HG03442 (cell line): Measurements from ENCODE around the gene ZNF775.

Experiments
- ATAC-seq: cut with Tn5 transposase; IDR thresholded peaks from one replicate; pipeline ENCODE4 v1.9.1; 2021; ENCODE audit warnings: mild to moderate bottlenecking, moderate library complexity; ENCODE audit not compliant: unreplicated experiment

Gene ZNF775

DNA sequence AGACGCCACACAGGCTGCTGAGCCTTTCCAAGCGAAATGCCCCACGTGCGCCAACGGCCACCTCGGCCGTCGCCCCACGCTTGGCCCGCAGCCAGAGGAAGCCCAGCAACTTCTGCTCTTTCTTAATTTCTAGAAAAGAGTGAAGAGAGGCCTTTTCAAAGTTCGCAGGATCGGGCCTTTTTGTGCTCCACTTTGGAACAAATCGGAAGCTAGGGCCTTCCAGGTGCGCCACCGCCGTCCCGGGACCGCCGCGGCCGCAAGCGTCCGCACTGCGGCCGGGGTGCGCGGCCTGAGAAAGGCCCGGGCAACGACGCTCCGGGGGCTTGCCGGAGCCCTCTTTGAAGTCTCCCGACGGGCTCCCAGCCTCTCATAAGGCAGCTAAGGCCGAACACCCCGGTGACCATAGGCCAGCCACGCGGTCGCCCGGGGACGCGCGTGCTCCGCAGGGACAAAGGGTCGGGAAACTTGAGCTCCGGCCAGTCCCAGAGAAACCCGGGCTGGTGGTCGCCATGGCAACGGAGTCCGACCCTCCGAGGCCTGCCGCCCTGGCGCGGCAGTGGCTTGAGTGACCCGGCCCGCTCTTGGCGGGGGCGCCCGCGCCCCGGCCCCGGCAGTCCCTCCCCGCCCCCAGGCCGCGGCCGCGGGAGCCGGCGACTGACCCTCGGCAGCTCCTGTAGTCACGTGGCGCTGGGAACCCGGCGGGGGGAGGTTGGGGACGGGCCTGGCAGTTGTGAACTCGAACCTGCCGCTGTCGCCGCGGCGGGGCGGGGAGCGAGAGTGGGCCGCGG, 10.8 kb upstream of the ZNF775 start, which contains the start of gene REPIN1:
TSS of gene REPIN1 (plus strand) at position 727 of the 788 bp plus-strand sequence. CDS start 890 bp downstream, outside the sequence.
- ATAC-seq, result peak; percentile 45

DNA sequence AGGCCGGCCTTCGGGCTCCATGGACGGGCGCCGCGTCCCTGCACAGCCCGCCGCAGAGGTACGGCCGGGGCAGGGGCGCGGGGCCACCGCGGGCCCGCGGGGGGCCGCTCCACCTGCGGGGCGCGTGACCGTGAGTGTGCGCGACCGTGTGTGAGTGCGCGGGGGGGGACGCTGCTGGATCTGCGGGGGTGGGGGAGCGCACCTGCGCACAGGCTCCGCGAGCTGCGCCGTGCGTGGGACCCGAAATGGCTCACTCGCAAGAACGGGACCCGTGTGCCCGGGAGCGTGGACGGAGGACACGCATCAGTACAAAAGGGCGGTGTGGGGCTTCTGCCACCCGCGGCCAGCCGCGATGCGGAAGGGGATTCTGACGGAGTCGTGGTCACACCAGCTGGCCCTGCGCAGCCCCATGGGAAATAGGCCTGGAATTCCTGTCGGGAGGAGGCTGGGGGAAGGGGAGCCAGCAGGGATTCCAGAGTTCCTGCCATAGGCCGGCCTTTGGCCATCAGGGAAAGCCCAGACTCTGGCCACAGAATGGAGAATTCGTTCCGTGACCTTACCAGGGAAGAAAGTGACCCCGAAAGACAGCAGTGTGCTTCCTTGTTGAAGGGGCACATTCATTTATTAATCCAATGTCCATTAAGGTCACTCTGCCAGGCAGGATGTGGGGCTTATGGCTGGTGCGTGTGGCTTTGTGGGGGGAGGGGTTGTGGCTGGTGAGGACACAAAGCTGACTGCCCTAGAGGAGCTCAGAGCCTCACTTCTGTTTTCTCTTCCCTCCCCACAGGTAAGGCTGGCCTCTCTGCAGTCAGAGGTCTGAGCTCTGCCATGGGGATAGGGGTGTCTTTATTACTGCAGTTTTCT, 10.0 kb upstream of the ZNF775 start:
- ATAC-seq, result peak; percentile 38

DNA sequence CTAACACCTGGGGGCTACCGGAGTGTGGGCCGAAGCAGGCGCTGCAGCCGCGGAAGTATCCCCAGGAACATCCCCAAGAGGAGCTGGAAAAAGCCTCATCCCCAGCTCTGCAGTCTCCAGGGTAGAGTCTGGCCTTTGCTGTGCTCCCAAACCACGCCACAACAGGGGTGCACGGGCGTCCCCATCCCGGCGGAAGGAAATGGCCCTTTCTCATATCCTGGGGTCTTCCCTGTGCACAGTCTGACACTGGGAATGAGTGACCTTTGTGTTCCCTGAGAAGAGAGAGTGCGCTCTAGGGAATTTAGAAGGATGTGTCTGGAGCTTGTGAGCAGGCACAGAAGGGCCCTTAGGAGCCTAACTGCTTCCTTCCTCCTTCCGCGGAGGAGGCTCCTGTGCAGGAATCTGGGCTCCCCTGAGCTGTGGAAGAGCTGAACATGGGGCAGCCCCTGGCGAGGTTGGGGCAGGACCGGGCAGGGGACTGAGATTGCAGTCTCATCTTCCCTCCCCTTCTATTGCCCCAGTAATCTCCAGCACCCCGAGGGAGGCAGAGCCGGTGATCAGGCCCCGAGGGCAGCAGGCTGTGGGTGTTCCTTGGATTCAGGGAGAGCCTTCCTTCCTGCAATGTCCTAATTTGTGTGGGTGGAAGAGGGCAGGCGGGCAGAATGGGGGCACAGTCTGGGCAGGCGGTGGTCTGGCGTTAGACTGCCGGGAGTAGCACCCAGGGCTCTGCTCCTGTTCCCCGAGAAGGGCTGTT, 9.2 kb upstream of the ZNF775 start:
- ATAC-seq, result no peak

DNA sequence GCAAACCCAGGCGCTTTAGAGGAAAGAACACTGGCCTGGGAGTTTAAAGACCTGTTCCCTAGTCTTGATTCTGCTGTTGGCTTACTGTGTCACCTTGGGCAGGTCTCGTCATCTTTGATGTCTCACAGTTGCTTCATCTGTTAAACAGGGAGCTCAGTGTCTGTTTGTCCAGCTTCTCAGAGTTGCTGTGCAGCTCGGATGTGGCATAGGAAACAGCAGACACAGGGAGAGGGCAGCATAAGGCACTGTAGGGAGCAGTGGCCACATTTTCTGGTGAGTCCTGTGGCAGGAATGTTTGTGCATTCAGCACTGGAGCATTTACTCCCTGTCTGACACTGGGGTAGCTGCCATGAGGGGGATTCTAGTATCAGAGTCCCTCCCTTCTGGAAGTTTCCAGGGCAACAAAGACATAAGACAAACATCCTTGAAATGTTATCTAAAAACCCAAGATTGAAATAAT, 8.5 kb upstream of the ZNF775 start:
- no peak for ATAC-seq

DNA sequence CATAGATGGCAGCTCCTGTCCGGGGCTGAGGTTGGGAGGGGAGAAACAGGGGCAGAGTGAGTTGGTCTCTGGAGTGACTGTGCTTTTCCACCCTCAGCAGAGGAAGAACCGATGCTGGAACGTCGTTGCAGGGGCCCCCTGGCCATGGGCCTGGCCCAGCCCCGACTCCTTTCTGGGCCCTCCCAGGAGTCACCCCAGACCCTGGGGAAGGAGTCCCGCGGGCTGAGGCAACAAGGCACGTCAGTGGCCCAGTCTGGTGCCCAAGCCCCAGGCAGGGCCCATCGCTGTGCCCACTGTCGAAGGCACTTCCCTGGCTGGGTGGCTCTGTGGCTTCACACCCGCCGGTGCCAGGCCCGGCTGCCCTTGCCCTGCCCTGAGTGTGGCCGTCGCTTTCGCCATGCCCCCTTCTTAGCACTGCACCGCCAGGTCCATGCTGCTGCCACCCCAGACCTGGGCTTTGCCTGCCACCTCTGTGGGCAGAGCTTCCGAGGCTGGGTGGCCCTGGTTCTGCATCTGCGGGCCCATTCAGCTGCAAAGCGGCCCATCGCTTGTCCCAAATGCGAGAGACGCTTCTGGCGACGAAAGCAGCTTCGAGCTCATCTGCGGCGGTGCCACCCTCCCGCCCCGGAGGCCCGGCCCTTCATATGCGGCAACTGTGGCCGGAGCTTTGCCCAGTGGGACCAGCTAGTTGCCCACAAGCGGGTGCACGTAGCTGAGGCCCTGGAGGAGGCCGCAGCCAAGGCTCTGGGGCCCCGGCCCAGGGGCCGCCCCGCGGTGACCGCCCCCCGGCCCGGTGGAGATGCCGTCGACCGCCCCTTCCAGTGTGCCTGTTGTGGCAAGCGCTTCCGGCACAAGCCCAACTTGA, 7.8 kb upstream of the ZNF775 start:
- ATAC-seq, result no peak

DNA sequence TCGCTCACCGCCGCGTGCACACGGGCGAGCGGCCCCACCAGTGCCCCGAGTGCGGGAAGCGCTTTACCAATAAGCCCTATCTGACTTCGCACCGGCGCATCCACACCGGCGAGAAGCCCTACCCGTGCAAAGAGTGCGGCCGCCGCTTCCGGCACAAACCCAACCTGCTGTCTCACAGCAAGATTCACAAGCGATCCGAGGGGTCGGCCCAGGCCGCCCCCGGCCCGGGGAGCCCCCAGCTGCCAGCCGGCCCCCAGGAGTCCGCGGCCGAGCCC, 7.2 kb upstream of the ZNF775 start:
- ATAC-seq, result no peak

DNA sequence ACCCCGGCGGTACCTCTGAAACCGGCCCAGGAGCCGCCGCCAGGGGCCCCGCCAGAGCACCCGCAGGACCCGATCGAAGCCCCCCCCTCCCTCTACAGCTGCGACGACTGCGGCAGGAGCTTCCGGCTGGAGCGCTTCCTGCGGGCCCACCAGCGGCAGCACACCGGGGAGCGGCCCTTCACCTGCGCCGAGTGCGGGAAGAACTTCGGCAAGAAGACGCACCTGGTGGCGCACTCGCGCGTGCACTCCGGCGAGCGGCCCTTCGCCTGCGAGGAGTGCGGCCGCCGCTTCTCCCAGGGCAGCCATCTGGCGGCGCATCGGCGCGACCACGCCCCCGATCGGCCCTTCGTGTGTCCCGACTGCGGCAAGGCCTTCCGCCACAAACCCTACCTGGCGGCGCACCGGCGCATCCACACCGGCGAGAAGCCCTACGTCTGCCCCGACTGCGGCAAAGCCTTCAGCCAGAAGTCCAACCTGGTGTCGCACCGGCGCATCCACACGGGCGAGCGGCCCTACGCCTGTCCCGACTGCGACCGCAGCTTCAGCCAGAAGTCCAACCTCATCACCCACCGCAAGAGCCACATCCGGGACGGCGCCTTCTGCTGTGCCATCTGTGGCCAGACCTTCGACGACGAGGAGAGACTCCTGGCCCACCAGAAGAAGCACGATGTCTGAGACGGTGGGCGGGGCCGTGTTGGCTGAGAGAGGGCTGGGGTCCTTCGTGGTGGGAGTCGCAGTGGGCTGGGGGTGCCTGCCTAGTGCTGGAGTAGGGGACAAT, 6.7 kb upstream of the ZNF775 start:
- ATAC-seq, result no peak

DNA sequence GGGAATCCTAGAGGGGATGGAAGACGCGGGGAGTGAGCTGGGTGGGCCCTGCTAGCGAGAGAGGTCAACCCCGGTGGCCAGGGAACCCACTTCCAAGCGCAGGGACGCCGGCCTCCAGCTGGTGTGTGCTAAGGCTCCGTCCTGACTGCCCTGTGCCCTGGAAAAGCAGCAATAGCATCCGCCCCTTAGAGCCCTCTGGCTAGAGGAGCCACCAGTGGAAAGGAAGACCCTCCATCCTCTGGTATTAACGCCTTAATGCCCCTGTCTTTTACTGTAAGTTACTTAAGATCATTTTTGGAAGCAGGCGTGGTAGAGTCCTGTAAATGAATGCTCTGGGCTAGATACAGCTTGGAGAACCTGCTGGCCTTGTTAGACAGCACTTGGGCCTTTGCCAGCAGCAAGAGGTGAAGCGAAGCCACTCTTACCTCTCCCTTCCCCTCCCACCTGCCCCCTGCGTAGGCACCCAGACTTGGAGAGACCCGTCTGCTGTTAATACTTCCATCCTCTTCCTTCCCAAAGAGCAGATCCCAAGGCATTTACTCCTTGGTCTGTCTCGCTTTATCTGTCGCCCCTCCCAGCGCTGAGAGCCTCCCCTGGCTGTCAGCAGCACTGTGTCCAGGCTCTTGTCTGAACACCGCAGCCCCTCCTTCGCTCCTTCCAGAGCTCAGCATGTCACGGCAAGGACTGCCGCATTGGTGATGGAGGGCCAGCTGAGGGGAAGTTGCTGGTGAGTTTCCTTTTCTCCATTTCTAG, 5.9 kb upstream of the ZNF775 start:
- ATAC-seq, result no peak

DNA sequence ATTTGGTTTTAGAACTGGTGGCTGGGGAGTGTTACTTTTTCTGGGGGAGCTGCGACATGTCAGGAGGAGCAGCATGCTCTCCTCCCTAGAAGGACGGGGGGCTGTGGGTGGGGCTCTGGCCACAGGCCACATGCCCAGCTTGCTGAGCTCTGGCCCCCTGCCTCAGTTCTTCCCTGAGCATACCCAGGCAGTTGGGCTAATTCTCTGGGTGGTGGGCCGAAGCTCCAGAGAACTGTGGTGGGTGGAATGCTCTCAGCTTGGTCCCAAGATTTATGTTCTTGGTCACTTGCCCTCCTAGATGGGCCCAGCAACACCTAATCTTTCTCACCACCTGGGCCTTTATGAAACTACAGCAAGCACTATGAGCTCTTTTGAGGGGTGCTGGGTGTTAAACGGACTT, 5.1 kb upstream of the ZNF775 start:
- no peak for ATAC-seq

DNA sequence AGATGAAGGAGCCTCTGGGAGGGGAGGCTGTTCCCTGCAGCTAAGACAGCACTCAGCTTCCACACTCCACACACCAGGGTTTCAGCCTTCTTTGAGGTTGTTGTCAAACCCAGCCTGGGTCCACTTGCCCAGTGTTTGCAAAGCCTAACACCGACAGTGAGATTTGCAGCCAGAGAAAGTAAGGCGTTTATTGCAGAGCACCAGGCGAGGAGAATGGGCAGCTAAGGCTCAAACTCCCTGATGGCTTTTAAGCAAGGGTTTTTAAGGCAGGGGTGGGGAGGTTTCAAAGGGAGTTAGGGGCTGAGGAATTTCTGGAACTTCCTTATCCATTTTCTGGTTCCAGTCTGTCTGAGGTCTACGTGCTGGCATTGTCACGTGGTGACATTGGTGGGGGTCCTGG, 4.7 kb upstream of the ZNF775 start:
- no peak for ATAC-seq

DNA sequence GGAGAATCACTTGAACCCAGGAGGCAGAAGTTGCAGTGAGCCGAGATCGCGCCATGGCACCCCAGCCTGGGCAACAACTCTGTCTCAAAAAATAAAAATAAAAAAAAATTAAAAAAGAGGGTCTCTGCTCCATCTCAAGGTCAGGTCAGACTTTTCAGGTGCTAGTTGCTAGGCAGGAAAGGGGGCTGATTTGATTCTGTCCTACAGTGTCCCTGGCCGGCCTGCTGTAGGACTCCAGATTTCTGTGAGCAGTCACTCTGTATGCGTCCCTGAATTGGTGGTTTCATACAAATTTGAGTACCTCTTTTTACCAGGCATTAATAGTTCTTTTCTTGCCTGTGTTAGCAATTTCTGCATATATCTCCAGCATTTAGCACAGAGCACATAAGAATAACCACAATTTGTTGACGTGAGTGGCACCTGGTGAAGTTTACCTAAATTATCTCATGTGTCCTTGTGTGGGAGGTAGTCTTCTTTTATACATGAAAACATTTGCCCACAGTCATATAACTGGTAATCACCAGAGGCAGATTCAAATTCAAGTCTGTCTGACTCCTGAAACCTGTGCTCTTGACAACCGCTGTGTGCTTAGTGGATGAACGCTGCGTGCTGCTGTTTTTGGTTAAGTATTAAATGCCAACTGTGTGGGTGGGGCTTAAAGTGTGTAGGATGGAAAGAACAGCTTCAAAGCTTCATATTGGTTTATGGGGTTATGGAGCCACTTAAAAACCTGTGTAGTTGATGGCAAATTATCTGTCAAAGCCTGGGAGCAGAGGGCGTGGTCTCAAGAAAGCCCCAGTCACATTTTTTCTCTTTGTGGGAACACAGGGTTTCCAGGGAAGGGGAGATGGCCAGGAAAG, 3.2 kb upstream of the ZNF775 start:
- ATAC-seq, result no peak

DNA sequence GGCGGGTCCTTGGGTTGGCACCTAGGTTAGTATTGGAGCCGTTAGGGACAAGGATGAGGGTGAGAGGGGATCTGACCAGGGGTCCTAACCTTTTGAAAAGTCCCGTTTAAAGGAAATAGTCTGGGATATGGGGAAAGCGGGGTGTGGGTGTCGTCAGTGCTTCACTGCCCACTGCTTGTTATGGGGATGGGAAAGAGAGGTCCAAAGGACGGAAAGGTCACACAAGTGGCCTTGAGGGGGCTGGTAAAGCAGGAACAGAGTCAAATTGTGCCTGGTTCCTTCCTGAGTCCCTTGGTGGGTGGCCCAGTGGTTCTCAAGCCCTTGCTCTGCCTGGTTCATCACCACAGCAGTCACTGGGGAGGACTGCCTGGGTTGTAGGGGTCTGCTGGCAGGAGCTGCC, 2.6 kb upstream of the ZNF775 start:
- no peak for ATAC-seq

DNA sequence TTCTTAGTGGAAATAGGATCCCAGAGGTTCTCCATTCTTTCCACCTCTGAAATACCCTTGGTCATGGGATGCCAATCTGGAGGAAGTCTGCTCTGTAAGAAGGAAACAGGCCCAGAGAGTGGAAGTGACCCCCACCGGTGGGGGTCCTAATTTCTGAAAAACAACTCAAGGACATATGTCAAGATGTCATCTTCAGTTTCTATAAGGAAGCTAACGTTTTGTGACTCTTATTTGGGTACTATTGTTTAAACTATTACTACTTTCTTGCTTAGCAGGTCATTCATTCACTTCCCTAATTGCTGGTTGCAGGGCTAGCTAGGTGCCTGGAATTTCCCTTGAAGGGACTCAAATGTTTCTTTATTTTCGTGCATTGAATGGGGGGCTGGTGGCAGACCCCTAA, 1.9 kb upstream of the ZNF775 start:
- ATAC-seq, result no peak

DNA sequence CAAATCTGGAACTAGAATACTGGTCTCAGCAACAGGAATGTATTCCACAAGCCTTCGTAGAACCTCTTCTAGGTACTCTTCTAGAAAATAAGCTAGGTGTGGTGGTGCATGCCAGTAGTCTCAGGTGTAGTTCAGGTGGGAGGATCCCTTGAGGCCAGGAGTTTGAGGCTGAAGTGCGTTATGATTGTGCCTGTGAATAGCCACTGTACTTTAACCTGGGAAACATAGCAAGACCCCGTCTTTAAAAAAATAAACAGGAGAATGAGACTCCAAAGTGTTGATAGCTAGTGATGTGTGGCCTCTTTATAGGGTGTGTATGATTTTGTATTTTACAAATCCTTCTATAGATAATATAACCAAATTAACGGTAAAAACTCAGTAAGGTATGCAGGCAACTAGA, 1.5 kb upstream of the ZNF775 start:
- ATAC-seq, result no peak

DNA sequence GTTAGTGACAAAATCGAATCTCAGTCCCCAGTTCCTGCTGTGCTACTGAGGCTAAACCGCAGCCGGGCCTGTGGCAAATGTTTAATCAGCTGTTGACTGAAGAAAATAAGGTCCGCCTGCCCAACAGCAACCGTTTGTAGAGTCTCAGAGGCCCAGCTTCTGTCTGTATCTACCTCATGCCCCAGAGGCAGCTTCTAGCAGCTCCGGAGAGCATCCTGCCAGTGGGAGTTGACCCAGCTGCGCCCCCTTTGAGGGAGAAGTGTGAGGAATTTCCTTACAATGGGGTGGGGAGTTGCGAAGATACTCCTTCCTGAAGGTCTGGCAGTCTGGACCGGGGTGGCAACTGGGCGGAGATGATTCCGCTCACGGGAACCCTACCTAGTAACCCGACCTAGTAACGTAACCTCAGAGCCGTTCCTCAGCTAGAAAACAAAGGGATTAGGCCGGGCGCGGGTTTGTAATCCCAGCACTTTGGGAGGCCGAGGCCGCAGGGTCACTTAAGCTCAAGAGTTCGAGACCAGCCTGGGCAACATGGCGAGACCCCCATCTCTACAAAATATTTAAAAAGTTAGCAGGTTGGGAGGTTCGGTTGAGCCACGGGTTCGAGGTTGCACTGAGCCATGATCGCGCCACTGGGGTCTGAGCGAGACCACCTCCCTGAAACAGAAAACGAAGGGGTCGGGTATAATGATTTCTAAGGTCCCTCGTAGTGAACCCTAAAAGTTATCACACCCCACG, 846 bp upstream of the ZNF775 start:
- no peak for ATAC-seq

DNA sequence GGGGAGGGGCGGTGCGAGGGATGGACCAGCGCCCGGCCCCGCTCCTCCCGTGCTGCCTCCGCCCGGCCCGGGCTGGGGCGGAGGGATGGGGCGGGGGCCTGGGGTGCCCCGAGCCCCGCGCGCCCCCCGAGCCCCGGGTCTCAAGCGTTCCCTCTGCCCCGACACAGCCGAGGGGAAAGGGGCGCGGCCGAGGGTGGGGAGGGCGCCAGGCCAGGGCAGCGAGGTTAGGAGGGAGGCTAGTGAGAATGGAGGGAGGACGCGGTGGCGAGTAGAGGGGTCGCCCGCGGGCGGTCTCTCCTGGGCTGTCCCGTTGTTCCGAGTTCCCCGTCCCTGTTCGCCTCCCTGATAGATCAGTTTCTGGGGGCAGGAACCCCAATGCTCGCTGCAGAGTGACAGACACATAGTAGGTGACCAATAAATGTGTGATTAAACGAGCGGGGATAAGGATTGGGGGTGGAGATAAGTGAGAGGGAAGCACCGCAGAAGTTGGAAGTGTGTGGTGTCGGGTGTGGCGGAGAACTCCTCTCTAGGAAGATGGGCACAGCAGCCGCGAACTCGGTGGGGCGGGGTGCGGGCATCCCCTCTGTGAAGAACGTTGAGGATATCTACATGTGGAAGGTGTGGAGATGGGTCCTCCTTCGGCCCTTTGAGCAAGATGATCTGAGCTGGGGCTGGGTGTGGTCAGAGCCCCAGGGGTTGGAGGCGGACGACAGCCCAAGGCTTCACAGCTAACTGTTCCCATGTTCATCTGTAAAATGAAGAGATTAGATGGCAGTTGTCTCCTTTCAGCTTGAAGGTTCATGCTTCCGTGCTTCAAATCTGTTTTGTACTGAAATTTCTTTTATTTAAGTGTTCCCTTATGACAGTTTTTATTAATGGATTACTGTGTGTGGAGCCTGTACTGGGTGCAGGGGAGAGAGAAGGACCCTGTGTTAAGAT, 580 bp downstream of the ZNF775 start:
- ATAC-seq, result peak; percentile 23
